Coronary artery (tissue), 2 donors: ENCODE data around the gene KRT32.

ENCODE experiments used
- DNase-seq: peaks from one replicate; pipeline ENCODE4 v3.0.0-alpha.2; 2017; ENCODE audit warnings: low spot score
- H3K27ac ChIP-seq, 2 donors: fragments of 200-600 bp; sonication (generic); one replicate each; pipeline ENCODE4 v1.5.1; 2016 to 2019
- H3K4me3 ChIP-seq: fragments of 200-600 bp; sonication (generic); 2 replicates; pipeline ENCODE4 v1.5.1; 2016; ENCODE audit warnings: mild to moderate bottlenecking, moderate library complexity
- TF ChIP-seq, protein P1 (sequence below): fragments of 200-600 bp; sonication (generic); IDR thresholded peaks from one replicate; pipeline ENCODE4 v1.5.1; 2019; ENCODE audit warnings: antibody characterized with exemption

KRT32 gene

DNA sequence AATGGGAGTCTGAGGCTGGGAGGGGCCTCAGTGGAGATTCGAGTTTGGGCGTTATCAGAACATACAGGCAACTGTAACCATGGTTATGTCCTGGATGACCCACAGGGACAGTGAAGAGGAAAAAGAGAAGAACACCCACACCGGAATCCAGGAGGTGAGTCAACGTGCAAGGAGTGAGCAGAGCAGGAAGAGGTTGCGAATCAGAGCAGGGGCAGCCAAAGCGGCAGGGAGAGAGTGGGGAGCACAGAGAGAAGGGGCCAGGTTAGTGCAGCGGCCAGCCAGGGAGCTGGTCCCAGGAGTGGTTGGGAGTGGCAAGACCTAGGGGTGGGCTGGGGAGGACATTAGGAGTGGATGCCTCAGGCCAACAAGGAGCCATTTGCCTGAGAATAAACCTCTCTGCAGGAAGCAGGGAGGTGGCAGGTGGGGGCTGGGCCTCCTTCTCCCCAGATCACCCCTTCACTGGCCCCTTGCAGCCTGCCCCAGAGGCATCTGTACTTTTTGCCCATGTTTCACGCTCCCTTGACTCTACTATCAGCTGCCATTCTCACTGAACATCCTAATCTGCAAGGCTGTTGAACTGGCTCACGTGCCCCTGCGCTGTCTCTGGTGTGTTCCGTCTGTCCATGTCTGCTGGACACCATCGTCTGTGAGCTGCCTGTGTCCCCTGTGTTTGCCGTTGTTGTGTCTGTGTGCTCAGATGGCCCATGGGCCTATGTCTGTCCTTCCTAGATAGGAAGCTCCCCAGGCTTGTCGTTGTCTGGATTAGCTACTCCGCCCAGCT, 33.1 kb upstream of the KRT32 start:
- DNase-seq, result no peak
- Histone ChIP-seq H3K27ac (no peak overlapping the region), H3K4me3 (no peak overlapping the region)
- TF ChIP-seq, protein P1, sequence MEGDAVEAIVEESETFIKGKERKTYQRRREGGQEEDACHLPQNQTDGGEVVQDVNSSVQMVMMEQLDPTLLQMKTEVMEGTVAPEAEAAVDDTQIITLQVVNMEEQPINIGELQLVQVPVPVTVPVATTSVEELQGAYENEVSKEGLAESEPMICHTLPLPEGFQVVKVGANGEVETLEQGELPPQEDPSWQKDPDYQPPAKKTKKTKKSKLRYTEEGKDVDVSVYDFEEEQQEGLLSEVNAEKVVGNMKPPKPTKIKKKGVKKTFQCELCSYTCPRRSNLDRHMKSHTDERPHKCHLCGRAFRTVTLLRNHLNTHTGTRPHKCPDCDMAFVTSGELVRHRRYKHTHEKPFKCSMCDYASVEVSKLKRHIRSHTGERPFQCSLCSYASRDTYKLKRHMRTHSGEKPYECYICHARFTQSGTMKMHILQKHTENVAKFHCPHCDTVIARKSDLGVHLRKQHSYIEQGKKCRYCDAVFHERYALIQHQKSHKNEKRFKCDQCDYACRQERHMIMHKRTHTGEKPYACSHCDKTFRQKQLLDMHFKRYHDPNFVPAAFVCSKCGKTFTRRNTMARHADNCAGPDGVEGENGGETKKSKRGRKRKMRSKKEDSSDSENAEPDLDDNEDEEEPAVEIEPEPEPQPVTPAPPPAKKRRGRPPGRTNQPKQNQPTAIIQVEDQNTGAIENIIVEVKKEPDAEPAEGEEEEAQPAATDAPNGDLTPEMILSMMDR, result no peak

DNA sequence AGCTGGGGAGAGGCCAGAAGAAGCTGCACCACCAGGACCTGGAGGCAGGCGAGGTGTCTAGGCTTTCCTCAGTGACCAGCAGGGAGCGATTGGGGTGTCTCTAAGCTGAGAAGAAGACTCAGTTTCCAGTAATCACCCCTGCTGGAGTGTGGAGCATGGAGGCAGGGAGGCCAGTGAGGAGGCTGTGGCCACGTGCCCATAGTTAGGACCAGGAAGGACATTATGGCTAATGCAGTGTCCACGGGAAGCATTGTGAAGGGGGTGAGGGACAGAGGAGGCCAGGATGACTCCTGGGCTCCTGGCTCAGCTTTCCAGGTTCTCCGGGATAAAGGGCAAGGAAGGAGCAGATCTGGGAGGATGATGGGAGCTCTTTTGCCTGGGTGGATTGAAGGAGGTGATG, 32.5 kb upstream of the KRT32 start:
- DNase-seq, result no peak
- TF ChIP-seq, protein P1, result no peak
- H3K27ac ChIP-seq, result no peak overlapping the region
- H3K4me3 ChIP-seq, result no peak overlapping the region

GRCh38 chr17:41498276-41498675, 31.1 kb upstream of the KRT32 start:
- Histone ChIP-seq H3K27ac (no peak overlapping the region), H3K4me3 (no peak overlapping the region)
- TF ChIP-seq, protein P1, result no peak
- no peak for DNase-seq

GRCh38 chr17:41496803-41497484, 29.8 kb upstream of the KRT32 start:
- TF ChIP-seq, protein P1, result peak; percentile 18
- no peak for DNase-seq
- H3K27ac ChIP-seq, result no peak overlapping the region
- H3K4me3 ChIP-seq, result no peak overlapping the region

DNA sequence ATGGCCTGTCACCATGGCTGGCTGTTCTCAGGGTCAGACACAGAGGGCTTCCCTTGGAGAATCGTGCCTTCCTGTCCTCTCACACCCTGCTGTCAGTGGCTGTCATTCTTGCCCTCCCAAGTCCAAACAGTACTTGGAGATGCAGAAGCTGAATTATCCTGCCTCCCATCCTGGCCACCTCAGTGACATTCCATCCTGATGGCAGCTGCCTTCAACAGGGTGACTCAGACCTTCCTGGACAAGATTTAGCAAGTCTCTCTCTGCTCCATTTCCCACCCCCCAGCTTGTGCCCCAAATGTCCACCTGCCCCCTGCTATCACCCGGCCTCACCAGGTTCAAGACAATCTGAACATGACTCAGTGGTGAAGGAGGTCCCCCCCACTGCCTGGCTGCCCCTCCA, 27.3 kb upstream of the KRT32 start:
- DNase-seq, result no peak
- TF ChIP-seq, protein P1, result no peak
- Histone ChIP-seq H3K27ac (no peak overlapping the region), H3K4me3 (no peak overlapping the region)

- Histone ChIP-seq H3K27ac (no peak overlapping the region), H3K4me3 (no peak overlapping the region)
- TF ChIP-seq, protein P1, result no peak
- DNase-seq, result no peak
Measured at GRCh38 chr17:41492771-41493170, 25.6 kb upstream of the KRT32 start.

GRCh38 chr17:41492351-41492750, 25.2 kb upstream of the KRT32 start:
- DNase-seq, result no peak
- no peak overlapping the region for H3K4me3 ChIP-seq

More at GRCh38 chr17:41492351-41492750, 25.2 kb upstream of the KRT32 start:
- TF ChIP-seq, protein P1, result no peak
- no peak overlapping the region for H3K27ac ChIP-seq
